ENCODE data around the gene ARID1A.
"Not testable (repeated sequence)": the region's sequence is repeated elsewhere in the genome, so short reads cannot be mapped to it uniquely, and the experiment has no call there.

The ARID1A gene

GRCh38 chr1:26697978-26698849 lies 2.4 kb downstream of the ARID1A start:
- in situ Hi-C loops (cut with HindIII; ENCODE audit: low sequenced_read_pairs), result no loop called here

- in situ Hi-C loops (cut with HindIII; ENCODE audit: low sequenced_read_pairs), result no loop called here
Measured at GRCh38 chr1:26700711-26701110, 4.9 kb downstream of the ARID1A start.

GRCh38 chr1:26701266-26701994 lies 5.6 kb downstream of the ARID1A start:
- in situ Hi-C loops (cut with HindIII; ENCODE audit: low sequenced_read_pairs), result no loop called here

GRCh38 chr1:26701995-26702679 lies 6.3 kb downstream of the ARID1A start:
- in situ Hi-C loops (cut with HindIII; ENCODE audit: low sequenced_read_pairs), result no loop called here

DNA sequence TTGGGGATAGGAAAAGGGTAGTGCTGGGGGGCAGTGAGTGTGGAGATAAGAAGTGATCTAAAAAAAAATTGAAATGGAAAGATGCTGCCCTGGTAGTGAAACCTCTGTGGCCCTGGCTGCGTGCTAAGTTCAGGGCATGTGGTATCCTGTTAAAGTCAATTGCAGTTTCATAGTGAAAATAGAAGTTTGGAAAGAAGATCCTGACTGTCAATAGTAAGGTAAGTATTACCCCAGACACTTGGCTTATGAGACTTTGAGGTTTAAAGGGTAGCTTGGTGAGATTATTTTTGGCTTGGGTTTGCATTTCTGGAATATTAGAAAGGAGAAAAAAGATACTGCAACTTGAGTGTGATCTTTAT lies 6.8 kb downstream of the ARID1A start:
- in situ Hi-C loops (cut with HindIII; ENCODE audit: low sequenced_read_pairs), result no loop called here

DNA sequence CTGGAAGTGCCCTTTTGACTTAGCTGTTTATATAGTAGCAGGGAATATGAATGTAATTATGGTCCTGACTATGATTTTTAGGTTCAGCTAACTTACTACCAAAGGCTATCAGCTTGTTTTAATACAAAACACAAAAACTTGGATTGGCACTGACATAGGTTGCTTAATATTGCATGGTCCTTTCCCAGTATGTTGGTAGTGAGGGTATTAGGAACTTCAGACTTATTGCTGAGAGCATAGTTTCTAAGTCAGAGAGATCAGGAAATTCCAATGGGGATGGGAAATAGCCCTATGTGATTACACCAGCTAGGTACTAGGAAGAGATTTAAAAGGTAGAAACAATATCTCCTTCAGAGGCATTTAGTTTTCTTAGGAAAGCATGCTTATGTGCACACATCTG lies 7.7 kb downstream of the ARID1A start:
- in situ Hi-C loops (cut with HindIII; ENCODE audit: low sequenced_read_pairs), result no loop called here

GRCh38 chr1:26704629-26705028 lies 8.8 kb downstream of the ARID1A start:
- in situ Hi-C loops (cut with HindIII; ENCODE audit: low sequenced_read_pairs), result no loop called here

- in situ Hi-C loops (cut with HindIII; ENCODE audit: low sequenced_read_pairs), result not testable (repeated sequence)
Measured at GRCh38 chr1:26705227-26705626, 9.4 kb downstream of the ARID1A start.

DNA sequence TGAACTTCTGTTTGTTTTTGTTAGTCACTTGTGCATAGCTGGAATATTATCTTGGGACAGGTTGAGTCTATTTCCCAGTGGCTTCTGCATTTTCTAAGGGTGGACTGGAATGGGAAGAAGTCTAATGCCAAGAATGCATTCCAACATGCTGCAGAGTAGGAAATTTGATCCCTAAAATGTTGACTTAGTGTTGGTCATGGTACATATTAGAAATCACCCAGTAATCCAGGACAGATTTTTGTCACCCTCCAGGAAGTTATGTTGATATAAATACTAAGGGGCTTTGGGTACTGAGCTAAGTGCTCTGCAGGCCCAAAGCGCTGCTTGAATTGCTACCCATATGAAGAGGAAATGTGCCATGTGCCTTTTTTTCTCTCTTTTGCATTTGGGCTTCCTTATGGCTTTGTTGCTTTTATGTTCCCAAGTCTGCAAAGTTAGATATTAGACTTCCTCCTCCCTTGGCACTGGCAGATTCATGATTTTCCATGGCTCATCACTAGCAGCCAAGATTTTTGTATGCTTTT lies 10.0 kb downstream of the ARID1A start:
- in situ Hi-C loops (cut with HindIII; ENCODE audit: low sequenced_read_pairs), result no loop called here

- in situ Hi-C loops (cut with HindIII; ENCODE audit: low sequenced_read_pairs), result no loop called here
Measured at GRCh38 chr1:26706315-26706714, 10.5 kb downstream of the ARID1A start.

DNA sequence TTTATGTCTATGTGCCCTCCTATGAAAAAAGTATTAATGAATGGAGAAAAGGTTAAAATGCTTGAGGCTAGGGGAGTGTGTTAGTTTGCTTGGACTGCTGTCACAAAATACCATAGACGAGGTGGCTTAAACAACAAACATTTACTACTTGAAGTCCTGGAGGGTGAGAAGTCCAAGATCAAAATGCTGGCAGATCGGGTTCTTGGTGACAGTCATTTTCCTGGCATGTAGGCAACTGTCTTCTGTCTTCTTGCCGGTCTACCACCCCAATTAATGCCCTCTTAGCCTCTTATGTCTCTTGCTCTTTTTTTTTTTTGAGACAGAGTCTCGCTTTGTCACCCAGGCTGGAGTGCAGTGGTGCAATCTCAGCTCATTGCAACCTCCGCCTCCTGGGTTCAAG lies 15.0 kb downstream of the ARID1A start:
- in situ Hi-C loops (cut with HindIII; ENCODE audit: low sequenced_read_pairs), result no loop called here

DNA sequence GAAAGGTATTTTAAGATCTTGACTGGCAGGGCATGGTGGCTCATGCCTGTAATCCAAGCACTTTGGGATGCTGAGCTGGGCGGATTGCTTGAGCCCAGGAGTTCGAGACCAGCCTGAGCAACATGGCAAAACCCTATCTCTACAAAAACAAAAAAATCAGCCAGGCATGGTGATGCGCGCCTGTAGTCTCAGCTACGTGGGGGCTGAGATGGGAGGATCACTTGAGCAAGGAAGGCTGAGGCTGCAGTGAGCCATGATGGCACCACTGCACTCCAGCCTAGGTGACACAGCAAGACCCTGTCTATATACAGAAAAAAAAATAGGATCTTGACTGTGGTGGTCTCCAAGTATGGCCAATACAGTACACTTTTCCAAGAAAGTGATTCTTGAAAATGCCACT lies 16.0 kb downstream of the ARID1A start:
- in situ Hi-C loops (cut with HindIII; ENCODE audit: low sequenced_read_pairs), result no loop called here

GRCh38 chr1:26717017-26717491 lies 21.2 kb downstream of the ARID1A start:
- in situ Hi-C loops (cut with HindIII; ENCODE audit: low sequenced_read_pairs), result no loop called here

DNA sequence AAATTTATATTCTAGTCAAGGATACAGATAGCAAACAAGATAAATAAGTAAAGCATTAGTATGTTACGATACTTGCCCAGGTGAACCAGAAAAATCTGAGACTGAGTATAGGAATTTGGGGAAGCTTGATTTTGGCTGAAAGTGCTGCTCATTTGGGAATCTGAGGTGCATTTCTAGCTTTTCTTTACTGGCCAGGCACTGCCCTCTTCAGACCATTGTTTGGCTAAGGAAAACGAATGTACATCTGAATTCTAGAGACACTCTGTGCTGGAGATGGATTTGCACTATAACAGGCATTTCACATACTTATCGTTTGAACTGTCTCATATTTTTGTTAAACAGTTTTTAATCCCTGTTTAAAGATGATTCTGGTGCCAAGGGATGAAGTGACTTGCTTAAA lies 23.4 kb downstream of the ARID1A start:
- in situ Hi-C loops (cut with HindIII; ENCODE audit: low sequenced_read_pairs), result no loop called here

GRCh38 chr1:26721669-26722355 lies 26.0 kb downstream of the ARID1A start:
- in situ Hi-C loops (cut with HindIII; ENCODE audit: low sequenced_read_pairs), result no loop called here

DNA sequence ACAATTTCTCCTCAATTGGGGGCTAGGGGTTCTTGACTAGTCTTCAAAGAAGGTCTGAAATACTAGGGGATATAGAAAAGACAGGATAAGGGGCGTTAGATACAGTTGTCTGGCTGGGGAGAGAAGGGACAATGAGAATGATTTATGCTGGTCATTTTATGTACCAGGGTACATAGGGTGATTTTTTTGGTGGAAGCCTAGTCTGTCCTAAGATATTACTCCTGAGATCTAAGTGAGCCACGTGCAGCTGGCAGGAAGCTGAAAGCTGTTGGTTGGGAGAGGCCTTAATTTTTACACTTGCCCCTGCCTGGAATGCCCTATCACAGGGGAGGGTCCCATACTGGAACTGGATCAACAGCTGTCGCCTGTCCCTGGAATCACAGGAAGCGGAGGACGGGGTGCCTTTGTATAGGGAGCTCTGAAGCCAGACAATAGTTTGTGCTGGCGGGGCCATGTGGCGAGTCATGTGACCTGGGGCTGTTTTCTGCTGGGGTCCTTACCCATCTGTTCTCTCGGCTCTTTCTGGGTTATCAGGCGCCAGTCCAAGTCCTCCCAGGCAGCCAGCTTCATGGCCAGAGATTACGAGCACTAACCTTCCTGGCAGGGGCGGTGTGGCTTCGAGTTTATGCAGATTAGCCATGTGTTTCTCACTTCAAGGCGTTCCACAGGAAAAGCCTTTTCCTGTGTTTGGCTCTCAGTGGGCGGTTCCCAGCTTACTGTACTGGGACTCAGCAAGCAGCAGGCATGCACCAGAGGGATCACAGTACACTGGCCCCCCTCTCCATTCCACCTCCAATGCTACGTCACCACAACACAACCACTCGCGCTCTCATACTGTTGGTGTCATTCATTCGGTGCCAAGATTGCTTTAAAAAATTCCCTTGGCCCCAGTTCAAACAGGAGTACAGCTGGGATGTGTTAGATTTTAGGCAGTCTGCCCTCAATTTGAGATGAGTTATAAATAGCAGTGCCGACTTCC lies 27.5 kb downstream of the ARID1A start:
- in situ Hi-C loops (cut with HindIII; ENCODE audit: low sequenced_read_pairs), result no loop called here

DNA sequence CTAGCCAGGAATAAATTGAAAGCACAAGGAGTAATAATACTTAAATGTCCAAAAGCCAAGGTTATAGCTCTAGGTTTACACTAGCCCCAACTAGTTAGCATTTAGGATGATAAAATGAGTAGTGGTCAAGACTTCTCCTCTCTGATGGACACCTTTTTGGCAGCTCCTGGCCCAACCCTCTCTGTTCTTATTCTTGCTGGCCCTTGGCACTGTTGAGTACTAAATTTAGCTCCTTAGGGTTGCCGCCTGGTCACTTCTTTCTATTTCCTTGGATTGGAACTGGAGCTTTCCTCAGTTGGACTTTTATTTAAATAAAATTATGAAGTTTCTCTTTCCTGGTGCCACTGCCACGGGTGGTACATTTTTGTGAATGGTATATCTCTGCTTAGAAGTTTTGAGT lies 28.3 kb downstream of the ARID1A start:
- in situ Hi-C loops (cut with HindIII; ENCODE audit: low sequenced_read_pairs), result no loop called here

DNA sequence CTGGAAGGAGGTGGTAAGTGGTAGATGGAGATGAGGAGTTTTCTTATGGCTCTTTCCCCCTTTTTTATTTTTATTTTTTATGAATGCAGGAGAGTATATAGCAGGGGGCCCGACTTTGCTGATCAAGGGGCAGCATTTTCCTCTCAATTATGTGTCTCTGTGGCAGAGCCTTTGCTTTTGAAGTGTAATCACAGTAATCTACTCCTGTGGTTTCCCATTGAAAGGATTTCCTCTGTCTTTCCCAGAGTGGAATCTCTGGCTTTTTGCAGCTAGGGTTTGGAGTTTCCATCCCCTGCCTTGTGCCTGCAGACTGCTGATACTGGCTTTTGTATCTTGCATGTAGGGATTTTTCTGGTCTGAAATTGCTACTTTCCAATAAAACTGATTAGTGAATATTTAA lies 29.1 kb downstream of the ARID1A start:
- in situ Hi-C loops (cut with HindIII; ENCODE audit: low sequenced_read_pairs), result no loop called here

DNA sequence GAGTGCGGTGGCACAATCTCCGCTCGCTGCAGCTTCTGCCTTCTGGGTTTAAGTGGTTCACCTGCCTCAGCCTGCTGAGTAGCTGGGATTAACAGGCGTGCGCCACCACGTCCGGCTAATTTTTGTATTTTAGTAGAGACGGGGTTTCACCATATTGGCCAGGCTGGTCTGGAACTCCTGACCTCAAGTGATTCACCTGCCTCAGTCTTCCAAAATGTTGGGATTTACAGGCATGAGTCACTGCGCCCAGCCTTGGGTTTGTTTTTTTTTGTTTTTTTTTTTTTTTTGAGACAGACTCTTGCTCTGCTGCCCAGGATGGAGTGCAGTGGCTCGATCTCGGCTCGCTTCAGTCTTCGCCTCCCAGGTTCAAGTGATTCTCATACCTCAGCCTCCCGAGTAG lies 30.1 kb downstream of the ARID1A start:
- in situ Hi-C loops (cut with HindIII; ENCODE audit: low sequenced_read_pairs), result not testable (repeated sequence)

GRCh38 chr1:26726784-26727183 lies 31.0 kb downstream of the ARID1A start:
- in situ Hi-C loops (cut with HindIII; ENCODE audit: low sequenced_read_pairs), result no loop called here

Data from endothelial cell of hepatic sinusoid (primary cell).